D721Med (cell line): ENCODE measurements around the gene RNF5.
"Not testable (repeated sequence)": the region's sequence is repeated elsewhere in the genome, so short reads cannot be mapped to it uniquely, and the experiment has no call there.

ENCODE experiments used
- DNase-seq: peaks from one replicate; pipeline ENCODE4 v3.0.0; 2011; ENCODE audit warnings: low spot score; ENCODE audit not compliant: insufficient read length
- FAIRE-seq: peaks from 2 replicates; lab custom pipeline; 2011; peaks lifted over from hg19 to GRCh38; lab: Jason Lieb, UNC
- CTCF ChIP-seq: IDR thresholded peaks from 2 replicates; pipeline ENCODE4 v1.5.1; 2012; ENCODE audit warnings: mild to moderate bottlenecking, control low read depth; ENCODE audit not compliant: insufficient read depth; ENCODE audit errors: missing control alignments

RNF5 gene

DNA sequence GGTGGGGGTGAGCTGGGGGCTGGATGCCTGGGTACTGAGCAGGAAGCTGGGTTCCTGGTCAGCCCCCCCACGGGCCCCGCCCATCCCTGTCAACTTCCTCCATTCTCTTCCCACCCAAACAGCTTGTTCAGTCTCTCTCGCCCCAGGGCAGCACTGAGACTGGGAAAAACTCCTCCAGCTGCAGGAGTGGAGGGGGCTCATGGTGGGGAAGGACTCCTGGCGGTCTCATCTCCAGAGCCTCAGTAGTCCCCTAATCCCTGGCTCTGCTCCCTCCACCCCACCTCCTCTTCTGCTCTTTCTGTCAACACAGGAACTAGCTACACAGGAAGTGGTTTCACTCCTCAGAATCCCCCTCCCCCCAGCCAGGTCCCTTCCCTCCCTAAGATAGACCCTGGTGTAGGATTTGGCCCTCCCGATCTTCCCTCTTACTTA is 14.4 kb downstream of the RNF5 start, which contains the start of gene GPSM3:
Gene GPSM3 (minus strand): TSS at position 36 of the 432 bp plus-strand sequence. CDS start 130 bp downstream, outside the sequence.
- DNase-seq (no peak), FAIRE-seq (no peak)
- TF ChIP-seq CTCF = no peak

- not testable (repeated sequence) for DNase-seq, FAIRE-seq
Measured at GRCh38 chr6:32193096-32193495, 14.9 kb downstream of the RNF5 start.

DNA sequence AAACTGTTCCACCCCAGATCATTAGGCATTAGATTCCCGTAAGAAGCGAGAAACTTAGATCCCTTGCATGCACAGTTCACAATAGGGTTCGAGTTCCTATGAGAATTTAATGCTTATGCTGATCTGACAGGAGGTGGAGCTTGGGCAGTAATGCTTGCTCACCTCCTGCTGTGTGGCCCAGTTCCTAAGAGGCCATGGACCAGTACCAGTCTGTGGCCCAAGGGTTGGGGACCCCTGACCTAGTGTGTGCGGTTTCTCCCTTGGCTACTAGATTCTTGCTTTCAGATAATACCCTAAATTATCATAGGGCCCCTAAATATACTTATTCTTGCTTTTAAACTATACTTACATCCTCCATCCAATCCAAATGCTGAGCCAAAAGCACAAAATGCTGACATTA is 16.2 kb downstream of the RNF5 start:
- no peak for FAIRE-seq
- TF ChIP-seq CTCF = no peak
- DNase-seq = no peak

GRCh38 chr6:32194825-32195651 is 16.8 kb downstream of the RNF5 start:
- no peak for DNase-seq
- no peak for FAIRE-seq
- TF ChIP-seq CTCF = peak; percentile 43

GRCh38 chr6:32195652-32195901 is 17.4 kb downstream of the RNF5 start:
- FAIRE-seq (no peak), DNase-seq (peak; percentile 78)
- peak; percentile 0 for TF ChIP-seq CTCF

DNA sequence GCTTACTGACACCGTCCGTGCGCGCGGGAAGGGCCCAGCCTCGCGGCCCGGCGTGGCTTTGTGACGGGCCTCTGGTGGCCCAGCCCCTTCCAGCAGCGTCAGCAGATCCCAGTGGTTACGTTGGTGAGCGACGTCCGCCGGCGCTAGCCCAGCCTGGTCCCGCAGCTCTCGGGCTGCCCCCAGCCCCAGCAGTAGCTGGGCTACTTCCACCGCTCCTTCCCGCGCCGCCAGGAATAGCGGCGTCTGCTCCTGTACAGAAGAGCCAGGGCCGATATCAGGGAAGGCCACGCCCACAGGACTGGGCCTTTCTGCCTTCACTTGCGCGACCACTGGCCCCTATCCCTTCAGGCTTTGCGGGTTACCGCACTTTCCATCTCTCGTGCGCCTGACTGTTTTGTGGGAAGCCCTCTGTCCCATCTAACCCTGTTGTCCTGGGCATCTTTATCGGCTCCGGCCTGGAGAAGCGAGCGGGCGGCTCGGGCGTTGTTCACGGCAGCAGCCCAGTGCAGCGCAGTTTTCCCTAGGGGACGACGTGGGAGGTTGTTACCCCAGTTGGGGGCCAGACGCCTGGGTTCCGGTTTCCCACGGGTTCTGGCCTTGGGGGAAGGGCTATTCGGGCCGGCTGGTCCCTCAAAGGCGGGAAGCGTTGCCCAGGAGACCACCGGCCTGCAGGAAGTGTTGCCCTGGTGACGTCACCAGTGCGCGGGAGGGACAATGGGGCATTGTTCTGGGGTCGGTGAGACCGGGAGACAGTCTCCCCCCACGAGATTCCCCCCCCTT is 17.9 kb downstream of the RNF5 start:
- FAIRE-seq (no peak), DNase-seq (no peak)
- TF ChIP-seq CTCF = no peak

DNA sequence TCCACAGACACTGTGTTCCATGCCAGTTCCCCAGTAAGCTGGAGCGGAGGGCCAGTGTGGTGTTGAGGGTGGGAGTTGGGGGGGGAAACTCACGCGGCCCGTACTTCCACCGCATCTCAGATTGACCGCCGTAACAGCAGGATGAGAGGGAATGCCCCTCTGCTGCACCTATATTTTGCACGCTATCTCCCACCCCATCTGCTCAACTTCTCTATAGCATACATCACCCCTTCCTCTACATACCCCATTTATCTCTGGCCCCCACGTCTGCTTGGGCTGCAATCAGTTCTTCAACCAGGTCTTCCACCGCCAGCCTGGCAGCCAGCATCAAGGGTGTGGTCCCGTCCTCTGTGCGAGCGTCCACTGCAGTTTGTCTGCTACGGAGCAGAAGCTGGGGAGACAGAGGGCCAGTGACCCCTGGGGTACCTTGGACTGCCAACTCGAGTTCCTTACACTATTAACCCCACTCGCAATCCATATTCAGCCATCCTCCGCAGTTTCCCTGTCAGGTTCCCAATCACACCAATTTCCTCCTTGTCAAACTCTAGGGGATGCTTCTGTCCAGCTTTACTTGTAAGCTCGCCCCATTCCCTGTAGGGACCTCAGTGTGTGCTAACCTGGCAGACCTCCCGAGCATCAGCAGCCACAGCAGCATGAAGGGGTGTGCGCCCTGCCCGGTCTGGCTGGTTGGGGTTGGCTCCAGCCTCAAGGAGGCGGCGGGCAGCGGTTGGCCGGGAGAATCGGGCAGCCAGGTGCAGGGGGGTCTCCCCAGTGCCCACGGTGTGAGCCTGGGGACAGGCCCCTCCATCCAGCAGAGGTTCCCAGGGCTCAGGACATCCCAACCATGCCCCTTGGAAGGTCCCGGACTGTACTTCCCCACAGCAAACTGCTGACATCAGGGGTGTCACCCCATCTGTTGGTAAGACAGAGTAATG is 18.7 kb downstream of the RNF5 start:
- DNase-seq (no peak), FAIRE-seq (no peak)
- no peak for TF ChIP-seq CTCF
